Measurements from ENCODE around the gene XIST.

- TF ChIP-seq CTCF (IDR thresholded peaks at IDR 0.05; ENCODE audit: borderline replicate concordance, extremely low read depth, low read length, poor library complexity, severe bottlenecking), result no peak
- TF ChIP-seq EZH2 (IDR thresholded peaks at IDR 0.05; ENCODE audit: borderline replicate concordance, low read depth, low read length, severe bottlenecking), result no peak
Observed at GRCh38 chrX:73836956-73837477, 15.5 kb downstream of the XIST start.
